Activated CD8-positive, alpha-beta memory T cell treated with anti-CD3 and anti-CD28 coated beads for 24 hours (primary cell): ENCODE results near the gene IPPK.

ENCODE experiments used
- DNase-seq: peaks from one replicate; pipeline ENCODE4 v3.0.0-alpha.2; 2020

Gene IPPK

GRCh38 chr9:92669890-92670708 lies at the start of gene IPPK:
Gene IPPK, minus strand, starts transcription at chr9:92670131. Its CDS starts 143 bp downstream, at chr9:92669988.
- DNase-seq: peak; percentile 97

GRCh38 chr9:92719028-92719647 lies 49.2 kb upstream of the IPPK start:
- no peak for DNase-seq

- no peak for DNase-seq
These were observed 48.4 kb upstream of the IPPK start for GRCh38 chr9:92718086-92719001.

- DNase-seq: no peak
These were observed 47.5 kb upstream of the IPPK start for GRCh38 chr9:92717201-92718085.

- DNase-seq: peak; percentile 97
These were observed 46.6 kb upstream of the IPPK start for GRCh38 chr9:92716557-92716956.

GRCh38 chr9:92715488-92716231 lies 45.7 kb upstream of the IPPK start:
- no peak for DNase-seq

DNA sequence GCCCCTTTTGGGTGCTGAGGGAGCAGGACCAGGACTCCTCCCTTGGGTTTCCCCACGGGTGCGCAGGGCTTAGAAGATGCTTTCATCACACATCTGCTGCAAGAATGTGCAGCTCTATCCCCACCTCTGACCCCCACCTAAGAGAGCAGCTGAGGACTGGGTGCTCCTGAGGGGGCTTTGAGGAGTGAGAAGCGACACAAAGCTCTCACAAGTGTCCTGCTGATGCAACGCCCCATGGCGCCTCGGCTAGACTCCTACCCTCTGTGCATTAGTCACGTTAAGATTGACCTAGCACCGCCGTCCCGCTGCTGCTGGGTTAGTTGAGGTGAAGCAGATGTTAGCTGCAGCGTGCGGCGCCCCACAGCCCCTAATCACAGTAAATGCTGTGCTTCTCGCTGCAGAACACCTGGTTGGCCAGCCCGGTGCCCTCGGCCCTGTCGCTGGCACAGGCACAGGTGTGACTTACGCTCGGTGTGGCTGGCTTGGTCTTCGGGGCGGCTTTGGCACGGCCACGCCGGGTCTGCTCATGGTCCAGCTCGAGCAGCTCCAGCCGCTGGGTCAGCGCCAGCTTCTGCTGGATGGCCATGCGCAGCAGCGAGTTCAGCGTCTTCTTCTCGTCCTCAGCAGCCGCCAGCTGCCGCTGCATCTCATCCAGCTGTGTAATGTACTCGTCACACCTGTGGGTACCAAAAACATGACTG lies 45.0 kb upstream of the IPPK start:
- DNase-seq: no peak

DNA sequence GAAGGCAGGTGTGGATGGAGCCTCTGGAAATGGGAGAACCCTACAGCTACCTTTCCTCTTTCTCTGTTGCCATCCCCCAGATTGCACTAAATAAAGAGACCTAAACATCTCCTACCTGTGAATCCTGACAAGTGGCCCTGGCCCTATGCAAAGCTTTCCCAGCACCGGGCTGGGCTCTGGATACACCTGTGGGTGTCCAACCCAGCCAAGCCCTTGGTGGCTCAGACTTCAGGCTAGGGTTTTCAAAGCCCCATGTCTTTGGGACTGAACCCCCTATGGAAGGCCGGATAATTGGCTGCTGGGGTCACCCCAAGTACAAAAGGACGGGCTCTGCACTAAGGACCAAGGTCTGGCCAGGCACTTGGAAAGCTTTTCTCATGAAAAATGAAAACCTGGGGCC lies 44.1 kb upstream of the IPPK start:
- no peak for DNase-seq

- no peak for DNase-seq
These were observed 43.6 kb upstream of the IPPK start for GRCh38 chr9:92713528-92713927.

GRCh38 chr9:92712767-92713166 lies 42.8 kb upstream of the IPPK start:
- DNase-seq: no peak

GRCh38 chr9:92711844-92712243 lies 41.9 kb upstream of the IPPK start:
- no peak for DNase-seq

GRCh38 chr9:92711146-92711545 lies 41.2 kb upstream of the IPPK start:
- DNase-seq: no peak

DNA sequence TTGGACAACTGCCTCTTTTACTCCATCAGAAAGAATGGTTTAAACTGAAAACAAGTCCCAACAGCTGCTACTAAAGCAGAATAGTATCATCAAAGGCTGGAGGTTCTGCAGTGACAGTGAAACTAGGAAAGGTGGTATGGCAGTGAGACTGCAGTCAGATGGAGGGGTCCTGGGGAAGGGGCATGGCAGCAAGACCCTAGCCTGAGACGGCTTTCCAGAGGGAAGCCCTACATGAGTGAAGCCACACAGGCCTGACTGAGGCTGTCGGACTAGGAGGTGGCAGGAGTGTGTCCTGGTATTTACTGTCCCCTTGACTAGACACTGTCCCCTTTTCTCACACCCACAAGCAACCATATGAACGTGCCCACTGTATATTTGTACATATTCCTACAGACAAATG lies 40.4 kb upstream of the IPPK start:
- no peak for DNase-seq

- no peak for DNase-seq
These were observed 40.0 kb upstream of the IPPK start for GRCh38 chr9:92709954-92710353.

GRCh38 chr9:92709240-92709639 lies 39.3 kb upstream of the IPPK start:
- no peak for DNase-seq

GRCh38 chr9:92707530-92707929 lies 37.6 kb upstream of the IPPK start:
- DNase-seq: no peak

GRCh38 chr9:92706218-92706940 lies 36.4 kb upstream of the IPPK start:
- DNase-seq: no peak

DNA sequence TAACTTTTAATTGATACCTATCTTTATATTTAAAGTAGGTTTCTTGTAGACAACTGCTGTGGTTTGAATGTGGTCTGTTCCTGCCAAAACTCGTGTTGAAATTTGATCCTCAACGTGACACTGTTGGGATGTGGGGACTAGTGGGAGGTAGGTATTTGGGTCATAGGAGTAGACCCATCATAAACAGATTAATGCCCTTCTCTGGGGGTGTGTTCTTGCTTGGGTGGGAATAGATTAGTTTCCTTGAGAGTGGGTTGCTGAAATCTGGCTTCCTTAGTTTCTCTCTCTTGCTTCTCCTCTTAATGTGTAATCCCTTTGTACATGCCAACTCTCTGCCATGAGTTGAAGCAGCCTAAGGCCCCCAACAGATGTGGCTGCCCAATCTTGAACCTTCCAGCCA lies 34.6 kb upstream of the IPPK start:
- no peak for DNase-seq

DNA sequence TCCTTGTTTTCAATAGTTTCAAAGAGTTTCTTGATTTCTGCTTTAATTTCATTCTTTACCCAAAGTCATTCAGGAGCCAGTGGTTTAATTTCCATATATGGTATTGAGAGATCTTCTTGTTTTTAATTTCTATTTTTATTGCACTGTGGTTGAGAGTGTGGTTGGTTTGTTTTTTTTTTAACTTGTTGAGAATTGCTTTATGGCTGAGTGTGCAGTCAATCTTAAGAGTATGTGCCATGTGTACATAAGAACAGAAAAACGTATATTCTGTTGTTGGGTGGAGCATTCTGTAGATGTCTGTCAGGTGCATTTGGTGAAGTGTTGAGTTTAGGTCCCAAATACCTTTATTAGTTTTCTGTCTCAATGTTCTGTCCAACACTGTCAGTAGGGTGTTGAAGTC lies 26.7 kb upstream of the IPPK start:
- no peak for DNase-seq

- DNase-seq: peak; percentile 21
These were observed 17.0 kb upstream of the IPPK start for GRCh38 chr9:92686954-92687353.
